NCI-H1436 treated with DMSO at 0.1 percent for 48 hours (cell line): ENCODE measurements around the gene KATNBL1.
"Not testable (repeated sequence)": the region's sequence is repeated elsewhere in the genome, so short reads cannot be mapped to it uniquely, and the experiment has no call there.

Source experiments
- DNase-seq: peaks from one replicate; lab custom pipeline; 2025; lab: John Stamatoyannopoulos, UW

The KATNBL1 gene

GRCh38 chr15:34203305-34203704 is 6.6 kb downstream of the KATNBL1 start:
- no peak for DNase-seq

- not testable (repeated sequence) for DNase-seq
These were observed 16.6 kb downstream of the KATNBL1 start for GRCh38 chr15:34193272-34193671.

GRCh38 chr15:34188711-34189110 is 21.2 kb downstream of the KATNBL1 start:
- DNase-seq: no peak

GRCh38 chr15:34185666-34186065 is 24.2 kb downstream of the KATNBL1 start:
- DNase-seq: no peak

GRCh38 chr15:34182942-34183341 is 27.0 kb downstream of the KATNBL1 start:
- no peak for DNase-seq

- no peak for DNase-seq
These were observed 30.7 kb downstream of the KATNBL1 start for GRCh38 chr15:34179234-34179633.

- DNase-seq: not testable (repeated sequence)
These were observed 43.8 kb downstream of the KATNBL1 start for GRCh38 chr15:34165987-34166573.

- no peak for DNase-seq
These were observed 48.5 kb downstream of the KATNBL1 start for GRCh38 chr15:34161329-34161963.

GRCh38 chr15:34160735-34161134 is 49.2 kb downstream of the KATNBL1 start:
- no peak for DNase-seq

- DNase-seq: no peak
These were observed 51.5 kb downstream of the KATNBL1 start for GRCh38 chr15:34158355-34158754.

GRCh38 chr15:34155859-34156258 is 54.0 kb downstream of the KATNBL1 start:
- no peak for DNase-seq

- no peak for DNase-seq
These were observed 55.1 kb downstream of the KATNBL1 start for GRCh38 chr15:34154725-34155204.

- no peak for DNase-seq
These were observed 62.3 kb downstream of the KATNBL1 start for GRCh38 chr15:34147371-34148140.

- no peak for DNase-seq
These were observed 76.4 kb downstream of the KATNBL1 start for GRCh38 chr15:34133511-34133910.

- no peak for DNase-seq
These were observed 77.0 kb downstream of the KATNBL1 start for GRCh38 chr15:34132881-34133280.

- no peak for DNase-seq
These were observed 81.0 kb downstream of the KATNBL1 start for GRCh38 chr15:34128898-34129297.

- no peak for DNase-seq
These were observed 83.4 kb downstream of the KATNBL1 start for GRCh38 chr15:34126522-34126921.

GRCh38 chr15:34125945-34126344 is 84.0 kb downstream of the KATNBL1 start:
- DNase-seq: no peak

GRCh38 chr15:34124651-34125050 is 85.2 kb downstream of the KATNBL1 start:
- DNase-seq: no peak

- no peak for DNase-seq
These were observed 87.1 kb downstream of the KATNBL1 start for GRCh38 chr15:34122771-34123183.

GRCh38 chr15:34121786-34122185 is 88.1 kb downstream of the KATNBL1 start:
- not testable (repeated sequence) for DNase-seq

- DNase-seq: not testable (repeated sequence)
These were observed 89.5 kb downstream of the KATNBL1 start for GRCh38 chr15:34120420-34120819.

- DNase-seq: no peak
These were observed 90.6 kb downstream of the KATNBL1 start for GRCh38 chr15:34119291-34119690.
